GM12801 (cell line): ENCODE results near the gene CALHM2.

Experiments
- CTCF ChIP-seq: IDR thresholded peaks from one replicate; pipeline ENCODE4 v1.5.1; 2011; ENCODE audit warnings: control low read depth; ENCODE audit not compliant: insufficient read length; ENCODE audit errors: extremely low read depth

CALHM2 gene

GRCh38 chr10:103451831-103452505, at the start of gene CALHM2:
CALHM2 (minus strand) TSS chr10:103452370; CDS start chr10:103449941, 2,429 bp downstream.
- TF ChIP-seq CTCF, result no peak

GRCh38 chr10:103501186-103501585, 49.0 kb upstream of the CALHM2 start:
- TF ChIP-seq CTCF, result no peak

GRCh38 chr10:103500481-103500880, 48.3 kb upstream of the CALHM2 start:
- TF ChIP-seq CTCF, result no peak

- no peak for TF ChIP-seq CTCF
These were observed 47.7 kb upstream of the CALHM2 start for GRCh38 chr10:103499881-103500280.

GRCh38 chr10:103498936-103499638, 46.9 kb upstream of the CALHM2 start:
- no peak for TF ChIP-seq CTCF

- TF ChIP-seq CTCF, result no peak
These were observed 45.2 kb upstream of the CALHM2 start for GRCh38 chr10:103497161-103497915.

- TF ChIP-seq CTCF, result no peak
These were observed 43.2 kb upstream of the CALHM2 start for GRCh38 chr10:103495321-103495720.
